Measurements from ENCODE around the gene INPP5A.
A peak's percentile ranks its signal among the peaks of the same experiment; 100 is the strongest.

INPP5A gene

GRCh38 chr10:132533571-132534260 is 3.9 kb upstream of the INPP5A start:
- no peaks in the 10 kb centered on the region for H3K9me3 ChIP-seq (ENCODE audit: severe bottlenecking)
- peaks cover under 1% of the 10 kb centered on the region for H3K27me3 ChIP-seq (ENCODE audit: insufficient read depth, low read depth, severe bottlenecking)
- no peak overlapping the region for H3K4me3 ChIP-seq (ENCODE audit: low read depth, low read length)
- no peaks in the 10 kb centered on the region for H3K36me3 ChIP-seq
- no peak for TF ChIP-seq CTCF (IDR thresholded peaks at IDR 0.05; ENCODE audit: low read depth, low read length)
- no peak overlapping the region for H3K27ac ChIP-seq
- no peak for DNase-seq

- Histone ChIP-seq H3K27me3 (ENCODE audit: insufficient read depth, low read depth, severe bottlenecking) (no peaks in the 10 kb centered on the region), H3K36me3 (no peaks in the 10 kb centered on the region), H3K4me3 (ENCODE audit: low read depth, low read length) (no peak overlapping the region), H3K27ac (no peak overlapping the region), H3K9me3 (ENCODE audit: severe bottlenecking) (no peaks in the 10 kb centered on the region)
- DNase-seq: no peak
- TF ChIP-seq CTCF (IDR thresholded peaks at IDR 0.05; ENCODE audit: low read depth, low read length): no peak
Measured at GRCh38 chr10:132534391-132535064, 3.1 kb upstream of the INPP5A start.

GRCh38 chr10:132535065-132535651 is 2.4 kb upstream of the INPP5A start:
- no peak for DNase-seq
- Histone ChIP-seq H3K27ac (no peak overlapping the region), H3K9me3 (ENCODE audit: severe bottlenecking) (no peaks in the 10 kb centered on the region), H3K4me3 (ENCODE audit: low read depth, low read length) (no peak overlapping the region), H3K27me3 (ENCODE audit: insufficient read depth, low read depth, severe bottlenecking) (no peaks in the 10 kb centered on the region), H3K36me3 (no peaks in the 10 kb centered on the region)
- no peak for TF ChIP-seq CTCF (IDR thresholded peaks at IDR 0.05; ENCODE audit: low read depth, low read length)

GRCh38 chr10:132536241-132536876 is 1.2 kb upstream of the INPP5A start:
- peak overlapping the region; percentile 71 for H3K4me3 ChIP-seq (ENCODE audit: low read depth, low read length)
- no peaks in the 10 kb centered on the region for H3K36me3 ChIP-seq
- H3K27ac ChIP-seq: no peak overlapping the region; the same call in 1 of the 2 replicates
- TF ChIP-seq CTCF (IDR thresholded peaks at IDR 0.05; ENCODE audit: low read depth, low read length): no peak
- no peaks in the 10 kb centered on the region for H3K9me3 ChIP-seq (ENCODE audit: severe bottlenecking)
- no peaks in the 10 kb centered on the region for H3K27me3 ChIP-seq (ENCODE audit: insufficient read depth, low read depth, severe bottlenecking)
- no peak for DNase-seq

- H3K9me3 ChIP-seq (ENCODE audit: severe bottlenecking): no peaks in the 10 kb centered on the region
Measured at GRCh38 chr10:132536877-132537683, 507 bp upstream of the INPP5A start.

More at GRCh38 chr10:132536877-132537683, 507 bp upstream of the INPP5A start:
- peak; percentile 100 for DNase-seq
- H3K27me3 ChIP-seq (ENCODE audit: insufficient read depth, low read depth, severe bottlenecking): no peaks in the 10 kb centered on the region
- H3K27ac ChIP-seq: peak overlapping the region; percentile 32; the same call in 1 of the 2 replicates
- no peaks in the 10 kb centered on the region for H3K36me3 ChIP-seq
- H3K4me3 ChIP-seq (ENCODE audit: low read depth, low read length): peak overlapping the region; percentile 71
- peak; percentile 24; the same call in 1 of the 2 replicates for TF ChIP-seq CTCF (IDR thresholded peaks at IDR 0.05; ENCODE audit: low read depth, low read length)

Measured in WERI-Rb-1 (cell line).